Neural progenitor cell (in vitro differentiated cells): ENCODE results near the gene HIRA.

Experiments
- CTCF ChIP-seq: fragments of 200-600 bp; sonication (generic); IDR thresholded peaks from 2 replicates; pipeline ENCODE4 v1.5.1; 2017; ENCODE audit warnings: antibody characterized with exemption, mild to moderate bottlenecking
- EZH2 ChIP-seq: fragments of 200-600 bp; sonication (generic); IDR thresholded peaks from 2 replicates; pipeline ENCODE4 v1.6.1; 2017; ENCODE audit warnings: antibody characterized with exemption, mild to moderate bottlenecking, moderate library complexity

DNA sequence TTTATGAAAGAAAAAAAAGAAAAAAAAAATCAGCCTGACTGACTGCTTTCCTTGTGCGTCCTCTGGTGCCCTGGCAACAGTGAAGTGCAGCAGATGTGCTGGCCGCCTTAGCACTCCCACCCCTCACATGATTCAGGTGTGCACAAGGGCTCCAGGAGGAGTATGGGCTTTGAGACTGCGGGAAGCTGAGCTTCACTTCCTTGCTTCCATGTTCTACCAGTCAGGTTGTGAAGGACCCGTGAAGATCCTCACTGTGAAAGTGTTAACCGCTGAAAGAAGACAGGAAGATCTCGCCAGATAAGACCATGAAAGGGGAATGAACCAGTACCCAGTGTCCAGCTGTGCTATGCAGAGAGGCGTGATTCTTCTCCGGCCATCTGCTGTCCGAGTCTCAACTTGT is 48.2 kb downstream of the HIRA start:
- TF ChIP-seq CTCF (no peak), EZH2 (no peak)
